SK-N-SH (cell line): ENCODE measurements around the gene LARP4. TPM values are rescaled to one million over a fixed set of nuclear protein-coding genes. Genes with fewer than 3 reads are reported as not detected.

Experiments
- CTCF ChIA-PET: fragments of 300-600, 350-600 bp; formaldehyde crosslinking; extraction: SDS; loops from one replicate; lab custom pipeline; 2021; lab: Yijun Ruan, JAX
- POLR2A ChIA-PET: fragments of 350-600 bp; sonication (Branson Sonifier 250); formaldehyde crosslinking; extraction: SDS; loops from one replicate; lab custom pipeline; 2020; ENCODE audit warnings: antibody characterized with exemption, inconsistent platforms; lab: Yijun Ruan, JAX
- DNase-seq: peaks from one replicate; pipeline ENCODE4 v3.0.0; 2012
- H2AFZ ChIP-seq: fragments of 200-600 bp; sonication (generic); 2 replicates; pipeline ENCODE4 v1.8.1; 2016; ENCODE audit warnings: antibody characterized with exemption, mild to moderate bottlenecking, low read depth
- H3F3A ChIP-seq: fragments of 200-600 bp; sonication (generic); replicated peaks from 2 replicates; pipeline ENCODE3; 2016; ENCODE audit warnings: antibody characterized with exemption, mild to moderate bottlenecking; ENCODE audit not compliant: insufficient read depth
- H3K27ac ChIP-seq, 2 experiments: fragments of 200-500 bp in 1 of 2; fragments of 200-600 bp in 1 of 2; sonication (Bioruptor generic) in 1 of 2; sonication (generic), shearing (Covaris generic) in 1 of 2; 2 replicates each; pipeline versions ENCODE4 v1.5.1 to v1.6.1; 2014 to 2016; ENCODE audit warnings: low read depth in 2 of 2, inconsistent platforms in 1 of 2, low read length in 1 of 2, mild to moderate bottlenecking in 1 of 2, mixed read lengths in 1 of 2
- H3K27me3 ChIP-seq: fragments of 200-600 bp; sonication (generic), shearing (Covaris generic); 2 replicates; pipeline ENCODE4 v1.6.1; 2016; ENCODE audit warnings: mixed run types; ENCODE audit not compliant: insufficient read depth
- H3K36me3 ChIP-seq, 2 experiments: fragments of 200-500 bp in 1 of 2; fragments of 200-600 bp in 1 of 2; sonication (Bioruptor generic) in 1 of 2; sonication (generic) in 1 of 2; replicated peaks in 1 of 2; 2 replicates each; pipeline versions ENCODE3 to v1.5.1; 2014 to 2016; ENCODE audit warnings: low read length in 1 of 2, mild to moderate bottlenecking in 1 of 2; ENCODE audit not compliant: insufficient read depth in 2 of 2, control insufficient read depth in 1 of 2
- H3K4me1 ChIP-seq, 2 experiments: fragments of 200-500 bp in 1 of 2; fragments of 200-600 bp in 1 of 2; sonication (Bioruptor generic) in 1 of 2; sonication (generic), shearing (Covaris generic) in 1 of 2; 2 replicates each; pipeline versions ENCODE4 v1.5.1 to v1.6.1; 2014 to 2016; ENCODE audit warnings: low read depth in 1 of 2, low read length in 1 of 2, mixed run types in 1 of 2; ENCODE audit not compliant: insufficient read depth in 2 of 2, control insufficient read depth in 1 of 2
- H3K4me2 ChIP-seq: fragments of 200-600 bp; sonication (generic), shearing (Covaris generic); 2 replicates; pipeline ENCODE4 v1.6.1; 2017; ENCODE audit warnings: mixed run types
- H3K4me3 ChIP-seq, 2 experiments: fragments of 200-500 bp in 1 of 2; fragments of 200-600 bp in 1 of 2; sonication (Bioruptor generic) in 1 of 2; sonication (generic), shearing (Covaris generic) in 1 of 2; 2 replicates each; pipeline versions ENCODE4 v1.5.1 to v1.8.1; 2014 to 2016; ENCODE audit warnings: low read depth in 2 of 2, inconsistent platforms in 1 of 2, low read length in 1 of 2, mild to moderate bottlenecking in 1 of 2, mixed read lengths in 1 of 2, moderate library complexity in 1 of 2
- H3K79me2 ChIP-seq: fragments of 200-600 bp; sonication (generic); 2 replicates; pipeline ENCODE4 v1.8.1; 2017; ENCODE audit warnings: mild to moderate bottlenecking; ENCODE audit not compliant: insufficient read depth
- H3K9ac ChIP-seq: fragments of 200-600 bp; sonication (generic); 2 replicates; pipeline ENCODE4 v1.6.1; 2017; ENCODE audit warnings: mixed run types
- H3K9me2 ChIP-seq: fragments of 200-600 bp; sonication (generic); 2 replicates; pipeline ENCODE4 v1.6.1; 2017; ENCODE audit warnings: mixed run types
- H3K9me3 ChIP-seq: fragments of 200-600 bp; sonication (generic); 2 replicates; pipeline ENCODE4 v1.6.1; 2017; ENCODE audit warnings: mixed run types, mild to moderate bottlenecking, moderate library complexity
- H4K20me1 ChIP-seq: fragments of 200-600 bp; sonication (generic); 2 replicates; pipeline ENCODE4 v1.6.1; 2017; ENCODE audit warnings: mild to moderate bottlenecking, mixed run types; ENCODE audit not compliant: insufficient read depth
- ELF1 ChIP-seq: IDR thresholded peaks from 2 replicates; pipeline ENCODE4 v1.4.0; 2012
- FOXJ3 ChIP-seq: sonication (generic); formaldehyde crosslinking; IDR thresholded peaks from 2 replicates; pipeline ENCODE4 v1.5.1; 2020; ENCODE audit warnings: mild to moderate bottlenecking, missing genetic modification reagents
- GATA2 ChIP-seq: sonication (generic); formaldehyde crosslinking; IDR thresholded peaks from 2 replicates; pipeline ENCODE4 v1.5.0; 2020; ENCODE audit warnings: mild to moderate bottlenecking, missing genetic modification reagents
- MEF2A ChIP-seq: IDR thresholded peaks from 2 replicates; pipeline ENCODE4 v1.4.0; 2012; ENCODE audit warnings: low read depth, borderline replicate concordance
- POLR2AphosphoS5 ChIP-seq: IDR thresholded peaks from 2 replicates; pipeline ENCODE4 v1.6.1; 2012; ENCODE audit warnings: low read depth, low read length
- RAD21 ChIP-seq: IDR thresholded peaks from 2 replicates; pipeline ENCODE4 v1.6.1; 2012; ENCODE audit warnings: mild to moderate bottlenecking, low read length
- RXRA ChIP-seq: IDR thresholded peaks from 2 replicates; pipeline ENCODE4 v1.4.0; 2012; ENCODE audit warnings: low read depth, mild to moderate bottlenecking, borderline replicate concordance
- WGBS: methylation state at CpG from one replicate; pipeline ENCODE4 v1.1.6; 2017; ENCODE audit warnings: low lambda C conversion rate; 5-methylcytosine and 5-hydroxymethylcytosine counted together
- polyA plus RNA-seq, 3 experiments: library from polyadenylated mRNA; depleted of rRNA; stranded (reverse); fragments of >200 nt; gene quantifications; 2 replicates each; pipeline ENCODE4 v1.2.3, GENCODE V29; 2012
- TF ChIP-seq, protein P1 (sequence below): fragments of 150-350 bp; IDR thresholded peaks from 2 replicates; pipeline ENCODE4 v1.6.1; 2017; ENCODE audit warnings: antibody characterized with exemption, low read length, low read depth, borderline replicate concordance
- TF ChIP-seq, protein P2 (sequence below): IDR thresholded peaks from 2 replicates; pipeline ENCODE4; 2012
- TF ChIP-seq, protein P3 (sequence below): IDR thresholded peaks from 2 replicates; pipeline ENCODE4 v1.4.0; 2012; ENCODE audit warnings: low read depth, borderline replicate concordance
- TF ChIP-seq, protein P4 (sequence below): fragments of 150-350 bp; IDR thresholded peaks from 2 replicates; pipeline ENCODE4 v1.6.1; 2016; ENCODE audit warnings: mild to moderate bottlenecking, low read depth, low read length

Gene LARP4
- polyA plus RNA-seq, 1 of the 3 experiments (the other 2 are of a cell fraction), result 10.8 TPM

DNA sequence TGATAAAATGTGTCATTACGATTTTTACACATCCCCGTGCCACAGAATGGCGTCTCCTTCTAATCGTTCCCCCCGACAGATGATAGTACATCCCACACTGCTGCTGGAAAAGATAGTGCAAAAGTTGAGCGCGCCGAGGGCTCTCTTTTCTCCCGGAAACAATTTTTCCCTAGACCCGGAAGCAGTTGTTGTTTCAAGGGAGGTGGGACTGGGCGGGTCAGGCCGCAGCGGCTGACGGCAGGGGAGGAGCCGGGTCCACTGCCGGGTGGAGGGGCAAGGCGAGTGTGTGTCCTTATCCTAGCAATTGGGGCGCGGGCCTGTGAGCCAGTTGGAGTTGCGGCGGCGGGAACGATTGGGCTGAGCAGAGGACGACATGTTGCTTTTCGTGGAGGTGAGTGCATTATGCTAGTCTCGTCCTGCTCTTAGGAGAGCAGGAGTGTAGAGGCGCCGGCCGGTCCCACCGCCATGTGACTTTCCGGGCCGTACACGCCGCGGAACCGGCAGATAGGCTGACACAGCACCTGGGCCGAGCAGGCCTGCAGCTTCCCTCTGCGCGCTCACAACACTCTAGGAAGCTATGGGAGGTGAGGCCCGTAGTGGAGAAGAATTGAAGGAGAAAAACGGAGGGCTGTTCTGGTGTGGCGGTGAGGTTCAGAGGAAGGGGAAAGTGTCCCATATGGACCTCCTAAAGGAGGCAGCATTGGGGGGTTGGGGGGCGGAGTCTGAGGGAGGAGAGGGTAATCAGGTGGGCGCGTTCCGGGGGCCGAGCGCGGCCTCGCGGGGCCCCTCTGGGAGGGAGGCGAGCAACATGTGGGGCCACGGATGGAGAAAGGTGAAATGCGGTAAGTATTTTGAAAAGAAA is at the start of gene LARP4 (continued):
- TF ChIP-seq FOXJ3 (CRISPR knock-in tag) (no peak), MEF2A (no peak), RAD21 (no peak), RXRA (no peak; the same call in 1 of the 2 replicates), GATA2 (CRISPR knock-in tag) (0 out of 2 replicates have a peak, but pooled peaks have one; percentile 23), POLR2AphosphoS5 (peak; percentile 93), ELF1 (peak; percentile 59; the same call in 1 of the 2 replicates)
- TF ChIP-seq, protein P1, sequence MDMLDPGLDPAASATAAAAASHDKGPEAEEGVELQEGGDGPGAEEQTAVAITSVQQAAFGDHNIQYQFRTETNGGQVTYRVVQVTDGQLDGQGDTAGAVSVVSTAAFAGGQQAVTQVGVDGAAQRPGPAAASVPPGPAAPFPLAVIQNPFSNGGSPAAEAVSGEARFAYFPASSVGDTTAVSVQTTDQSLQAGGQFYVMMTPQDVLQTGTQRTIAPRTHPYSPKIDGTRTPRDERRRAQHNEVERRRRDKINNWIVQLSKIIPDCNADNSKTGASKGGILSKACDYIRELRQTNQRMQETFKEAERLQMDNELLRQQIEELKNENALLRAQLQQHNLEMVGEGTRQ, result no peak
- TF ChIP-seq, protein P2, sequence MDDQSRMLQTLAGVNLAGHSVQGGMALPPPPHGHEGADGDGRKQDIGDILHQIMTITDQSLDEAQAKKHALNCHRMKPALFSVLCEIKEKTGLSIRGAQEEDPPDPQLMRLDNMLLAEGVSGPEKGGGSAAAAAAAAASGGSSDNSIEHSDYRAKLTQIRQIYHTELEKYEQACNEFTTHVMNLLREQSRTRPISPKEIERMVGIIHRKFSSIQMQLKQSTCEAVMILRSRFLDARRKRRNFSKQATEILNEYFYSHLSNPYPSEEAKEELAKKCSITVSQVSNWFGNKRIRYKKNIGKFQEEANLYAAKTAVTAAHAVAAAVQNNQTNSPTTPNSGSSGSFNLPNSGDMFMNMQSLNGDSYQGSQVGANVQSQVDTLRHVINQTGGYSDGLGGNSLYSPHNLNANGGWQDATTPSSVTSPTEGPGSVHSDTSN, result no peak
- TF ChIP-seq, protein P3, sequence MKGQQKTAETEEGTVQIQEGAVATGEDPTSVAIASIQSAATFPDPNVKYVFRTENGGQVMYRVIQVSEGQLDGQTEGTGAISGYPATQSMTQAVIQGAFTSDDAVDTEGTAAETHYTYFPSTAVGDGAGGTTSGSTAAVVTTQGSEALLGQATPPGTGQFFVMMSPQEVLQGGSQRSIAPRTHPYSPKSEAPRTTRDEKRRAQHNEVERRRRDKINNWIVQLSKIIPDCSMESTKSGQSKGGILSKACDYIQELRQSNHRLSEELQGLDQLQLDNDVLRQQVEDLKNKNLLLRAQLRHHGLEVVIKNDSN, result peak; percentile 57; the same call in 1 of the 2 replicates

DNA sequence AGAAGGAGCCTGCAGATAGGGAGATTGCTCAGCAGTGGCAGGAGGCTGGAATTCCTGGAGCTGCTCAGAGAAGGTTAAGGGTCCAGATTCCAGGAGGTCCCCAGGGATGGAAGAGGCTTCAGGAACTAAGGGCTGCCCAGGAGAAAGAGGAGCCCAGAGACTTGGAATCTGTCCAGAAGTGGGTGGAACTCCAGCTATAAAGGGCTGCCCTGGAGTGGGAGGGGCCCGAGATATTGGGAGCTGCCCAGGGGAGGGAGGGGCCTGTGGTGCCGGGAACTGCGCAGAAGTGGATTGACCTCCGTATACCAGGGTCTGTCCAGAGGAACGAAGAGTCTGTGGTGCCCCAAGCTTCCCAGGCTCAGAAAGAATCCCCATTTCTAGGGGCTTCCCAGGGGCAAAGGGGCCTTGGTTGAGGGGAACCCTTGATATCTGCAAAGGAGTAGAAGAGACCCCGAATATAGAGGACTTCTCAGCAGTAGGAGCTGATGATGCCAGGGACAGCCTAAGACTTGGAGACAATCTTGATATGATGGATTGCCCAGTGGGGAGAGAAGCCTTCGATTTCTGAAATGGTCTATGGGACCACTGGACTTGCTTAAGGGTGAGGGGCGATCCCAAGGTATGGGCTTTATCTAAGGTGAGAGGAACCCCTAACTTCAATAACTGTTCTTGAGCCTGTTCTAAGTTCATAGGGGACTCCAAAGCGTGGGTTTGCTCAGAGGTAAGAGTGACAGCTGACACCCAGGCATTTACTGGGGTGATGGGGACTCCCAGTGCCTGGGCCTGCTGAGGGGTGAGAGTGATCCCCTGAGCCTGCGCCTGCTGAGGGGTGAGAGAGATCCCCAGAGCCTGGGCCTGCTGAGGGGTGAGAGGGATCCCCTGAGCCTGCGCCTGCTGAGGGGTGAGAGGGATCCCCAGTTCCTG is 49.3 kb upstream of the LARP4 start:
- TF ChIP-seq, protein P4, sequence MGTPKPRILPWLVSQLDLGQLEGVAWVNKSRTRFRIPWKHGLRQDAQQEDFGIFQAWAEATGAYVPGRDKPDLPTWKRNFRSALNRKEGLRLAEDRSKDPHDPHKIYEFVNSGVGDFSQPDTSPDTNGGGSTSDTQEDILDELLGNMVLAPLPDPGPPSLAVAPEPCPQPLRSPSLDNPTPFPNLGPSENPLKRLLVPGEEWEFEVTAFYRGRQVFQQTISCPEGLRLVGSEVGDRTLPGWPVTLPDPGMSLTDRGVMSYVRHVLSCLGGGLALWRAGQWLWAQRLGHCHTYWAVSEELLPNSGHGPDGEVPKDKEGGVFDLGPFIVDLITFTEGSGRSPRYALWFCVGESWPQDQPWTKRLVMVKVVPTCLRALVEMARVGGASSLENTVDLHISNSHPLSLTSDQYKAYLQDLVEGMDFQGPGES, result no peak
- DNase-seq, result no peak
- Histone ChIP-seq H3K4me3 (no peak overlapping the region), H3F3A (no peaks in the 10 kb centered on the region), H3K79me2 (no peaks in the 10 kb centered on the region), H3K4me2 (no peak overlapping the region), H2AFZ (no peak overlapping the region), H4K20me1 (no peaks in the 10 kb centered on the region), H3K36me3 (no peaks in the 10 kb centered on the region), H3K9ac (no peak overlapping the region), H3K4me1 (no peaks in the 10 kb centered on the region), H3K27ac (no peak overlapping the region), H3K9me3 (no peaks in the 10 kb centered on the region), H3K27me3 (no peaks in the 10 kb centered on the region), H3K9me2 (no peaks in the 10 kb centered on the region)
- POLR2A ChIA-PET, result no interaction called here
- CTCF ChIA-PET, result interaction anchor here (0.6 kb wide), 1 partner anchor 486 kb away, joined by 3 read pairs; no protein-coding TSS in a partner anchor
- 78% methylated on average over 10 of the region's 11 CpGs for WGBS
